Kidney epithelial cell (primary cell): ENCODE measurements around the gene PI4KA. TPM values are rescaled to one million over a fixed set of nuclear protein-coding genes. Genes with fewer than 3 reads are reported as not detected.

Experiments used
- DNase-seq: peaks from one replicate; pipeline ENCODE4 v3.0.0-alpha.2; 2010; ENCODE audit warnings: low read depth
- H3K27me3 ChIP-seq: 2 replicates; pipeline ENCODE4 v1.6.0; 2011; ENCODE audit warnings: low read length; ENCODE audit not compliant: control insufficient read depth, insufficient read depth
- H3K36me3 ChIP-seq: 2 replicates; pipeline ENCODE4 v1.5.1; 2011; ENCODE audit warnings: low read length; ENCODE audit not compliant: control insufficient read depth, insufficient read depth
- H3K4me3 ChIP-seq: 2 replicates; pipeline ENCODE4 v1.5.1; 2011; ENCODE audit warnings: low read depth, mild to moderate bottlenecking, control low read depth, low read length
- total RNA-seq: library from RNA; depleted of rRNA; stranded (reverse); fragments of >200 nt; gene quantifications from 2 replicates; pipeline ENCODE4 v1.2.3, GENCODE V29; 2015
- TF ChIP-seq, protein P1 (sequence below): IDR thresholded peaks from 2 replicates; pipeline ENCODE4 v1.5.1; 2011; ENCODE audit warnings: mild to moderate bottlenecking, moderate library complexity, low read length, control low read depth, inconsistent platforms; ENCODE audit not compliant: insufficient read depth, poor library complexity, severe bottlenecking

PI4KA gene
- total RNA-seq, 1 donor from 2014 or later, result 50.6 TPM

DNA sequence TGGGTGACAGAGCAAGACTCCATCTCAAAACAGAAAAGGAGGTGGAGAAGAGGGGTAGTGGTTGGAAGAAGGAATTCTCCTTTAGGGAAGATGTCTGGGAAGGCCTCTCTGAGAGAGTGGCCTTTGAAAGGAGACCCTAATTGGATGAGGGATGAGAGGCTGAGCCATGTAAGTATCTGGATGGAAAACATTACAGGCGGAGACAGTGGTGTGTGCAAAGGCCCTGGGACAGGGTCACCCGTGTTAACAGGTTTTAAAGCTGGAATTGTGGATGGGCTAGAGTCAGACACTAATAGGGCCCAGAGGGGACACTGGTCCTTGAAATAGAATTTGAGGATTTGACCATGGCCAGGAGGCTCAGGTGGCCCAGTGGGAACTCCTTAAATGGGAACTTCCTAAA lies 10.6 kb upstream of the PI4KA start:
- Histone ChIP-seq H3K4me3 (no peak overlapping the region), H3K27me3 (no peaks in the 10 kb centered on the region), H3K36me3 (no peaks in the 10 kb centered on the region)
- TF ChIP-seq, protein P1, sequence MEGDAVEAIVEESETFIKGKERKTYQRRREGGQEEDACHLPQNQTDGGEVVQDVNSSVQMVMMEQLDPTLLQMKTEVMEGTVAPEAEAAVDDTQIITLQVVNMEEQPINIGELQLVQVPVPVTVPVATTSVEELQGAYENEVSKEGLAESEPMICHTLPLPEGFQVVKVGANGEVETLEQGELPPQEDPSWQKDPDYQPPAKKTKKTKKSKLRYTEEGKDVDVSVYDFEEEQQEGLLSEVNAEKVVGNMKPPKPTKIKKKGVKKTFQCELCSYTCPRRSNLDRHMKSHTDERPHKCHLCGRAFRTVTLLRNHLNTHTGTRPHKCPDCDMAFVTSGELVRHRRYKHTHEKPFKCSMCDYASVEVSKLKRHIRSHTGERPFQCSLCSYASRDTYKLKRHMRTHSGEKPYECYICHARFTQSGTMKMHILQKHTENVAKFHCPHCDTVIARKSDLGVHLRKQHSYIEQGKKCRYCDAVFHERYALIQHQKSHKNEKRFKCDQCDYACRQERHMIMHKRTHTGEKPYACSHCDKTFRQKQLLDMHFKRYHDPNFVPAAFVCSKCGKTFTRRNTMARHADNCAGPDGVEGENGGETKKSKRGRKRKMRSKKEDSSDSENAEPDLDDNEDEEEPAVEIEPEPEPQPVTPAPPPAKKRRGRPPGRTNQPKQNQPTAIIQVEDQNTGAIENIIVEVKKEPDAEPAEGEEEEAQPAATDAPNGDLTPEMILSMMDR, result no peak
- no peak for DNase-seq

DNA sequence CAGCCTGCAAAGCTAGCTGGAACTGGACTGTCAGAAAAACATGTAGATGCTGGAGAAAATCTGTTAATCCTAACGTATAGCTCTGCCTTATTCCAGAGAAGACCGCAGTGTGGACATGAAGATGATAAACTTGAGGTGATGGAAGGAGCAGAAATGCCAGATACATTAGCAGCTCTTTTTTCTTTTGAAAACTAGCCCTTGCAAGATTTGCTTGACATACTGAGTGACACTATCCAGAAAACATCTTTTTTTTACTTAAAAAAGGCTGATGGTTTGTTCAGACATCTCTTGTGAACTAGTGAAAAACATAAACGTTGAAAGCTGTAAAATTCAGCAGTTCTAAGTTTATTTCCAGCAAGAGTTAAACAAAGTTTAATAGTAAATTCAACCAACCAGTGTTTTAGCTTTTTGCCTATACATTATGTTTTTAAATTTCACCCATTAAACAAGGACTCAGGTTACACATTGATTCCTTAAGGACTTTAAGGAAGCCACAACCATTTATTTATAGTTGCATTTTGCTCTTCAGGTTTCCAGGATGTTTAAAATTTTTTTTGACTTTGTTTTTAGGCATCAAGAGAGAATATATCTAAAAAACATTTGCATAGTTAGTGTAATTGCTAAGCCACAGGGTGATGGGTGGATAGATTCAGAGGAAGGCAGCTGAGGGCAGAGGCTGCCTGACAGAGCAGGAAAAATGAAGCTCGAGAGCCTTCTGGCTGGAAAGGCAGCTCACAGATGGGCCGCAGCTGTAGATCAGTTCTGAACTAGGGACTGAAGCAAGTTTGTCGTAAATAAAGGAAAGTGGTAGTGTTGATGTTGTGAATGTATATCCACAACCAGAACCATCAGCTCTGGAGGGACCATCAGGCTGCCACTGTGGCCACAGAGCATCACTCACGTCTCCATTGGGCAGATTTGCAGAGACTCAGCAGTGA lies 9.7 kb upstream of the PI4KA start:
- Histone ChIP-seq H3K27me3 (no peaks in the 10 kb centered on the region), H3K4me3 (no peak overlapping the region), H3K36me3 (no peaks in the 10 kb centered on the region)
- TF ChIP-seq, protein P1, result no peak
- DNase-seq, result no peak

- TF ChIP-seq, protein P1, result no peak
- Histone ChIP-seq H3K27me3 (no peaks in the 10 kb centered on the region), H3K4me3 (no peak overlapping the region), H3K36me3 (no peaks in the 10 kb centered on the region)
- DNase-seq, result no peak
Measured at GRCh38 chr22:20867179-20868024, 8.8 kb upstream of the PI4KA start.

DNA sequence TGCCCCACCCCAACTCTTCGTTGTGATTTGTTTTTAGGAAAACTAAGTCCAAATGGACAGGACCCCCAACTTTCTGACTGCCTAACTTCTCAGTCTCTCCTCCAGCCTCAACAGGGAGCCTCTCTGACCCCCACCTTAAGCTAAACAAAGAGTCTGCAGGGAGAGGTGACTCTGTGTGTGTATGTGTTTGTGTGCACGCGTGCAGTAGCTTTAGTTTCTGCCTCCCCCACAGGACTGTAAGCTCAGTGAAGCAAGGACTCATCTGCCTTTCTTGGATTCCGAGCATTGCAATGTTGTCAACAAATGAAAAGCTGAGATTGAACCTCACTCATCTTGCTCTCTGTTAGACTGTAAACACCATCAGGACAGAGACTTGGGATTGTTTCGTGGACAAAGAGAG lies 8.1 kb upstream of the PI4KA start:
- H3K27me3 ChIP-seq, result no peaks in the 10 kb centered on the region
- TF ChIP-seq, protein P1, result no peak
- H3K4me3 ChIP-seq, result no peak overlapping the region
- no peaks in the 10 kb centered on the region for H3K36me3 ChIP-seq
- DNase-seq, result no peak

- TF ChIP-seq, protein P1, result no peak
- DNase-seq, result no peak
- Histone ChIP-seq H3K36me3 (no peaks in the 10 kb centered on the region), H3K27me3 (no peaks in the 10 kb centered on the region), H3K4me3 (no peak overlapping the region)
Measured at GRCh38 chr22:20865875-20866445, 7.3 kb upstream of the PI4KA start.
